Measurements from ENCODE around the gene MYOM1. TPM values are rescaled to one million over a fixed set of nuclear protein-coding genes. Genes with fewer than 3 reads are reported as not detected.
"Not testable (repeated sequence)": the region's sequence is repeated elsewhere in the genome, so short reads cannot be mapped to it uniquely, and the experiment has no call there.

The MYOM1 gene
- polyA plus RNA-seq, 3 donors = 6.9 to 7.8 (median 7.4) TPM

GRCh38 chr18:3062798-3063680, 156.7 kb downstream of the MYOM1 start:
- DNase-seq (ENCODE audit: low read depth in 3 of 3, low spot score in 2 of 3) = no peak

GRCh38 chr18:3061581-3062312, 158.0 kb downstream of the MYOM1 start:
- no peak for DNase-seq (ENCODE audit: low read depth in 3 of 3, low spot score in 2 of 3)

GRCh38 chr18:3060667-3061580, 158.8 kb downstream of the MYOM1 start:
- no peak for DNase-seq (ENCODE audit: low read depth in 3 of 3, low spot score in 2 of 3)

- DNase-seq (ENCODE audit: low read depth in 3 of 3, low spot score in 2 of 3) = no peak
These were observed 160.5 kb downstream of the MYOM1 start for GRCh38 chr18:3059272-3059671.

- no peak for DNase-seq (ENCODE audit: low read depth in 3 of 3, low spot score in 2 of 3)
These were observed 161.2 kb downstream of the MYOM1 start for GRCh38 chr18:3058328-3059191.

- no peak for DNase-seq (ENCODE audit: low read depth in 3 of 3, low spot score in 2 of 3)
These were observed 162.2 kb downstream of the MYOM1 start for GRCh38 chr18:3057526-3057925.

GRCh38 chr18:3056311-3056710, 163.5 kb downstream of the MYOM1 start:
- no peak for DNase-seq (ENCODE audit: low read depth in 3 of 3, low spot score in 2 of 3)

- no peak for DNase-seq (ENCODE audit: low read depth in 3 of 3, low spot score in 2 of 3)
These were observed 164.0 kb downstream of the MYOM1 start for GRCh38 chr18:3055816-3056215.

GRCh38 chr18:3055186-3055728, 164.5 kb downstream of the MYOM1 start:
- DNase-seq (ENCODE audit: low read depth in 3 of 3, low spot score in 2 of 3) = no peak

GRCh38 chr18:3054780-3055179, 165.0 kb downstream of the MYOM1 start:
- no peak for DNase-seq (ENCODE audit: low read depth in 3 of 3, low spot score in 2 of 3)

- DNase-seq (ENCODE audit: low read depth in 3 of 3, low spot score in 2 of 3) = no peak
These were observed 165.6 kb downstream of the MYOM1 start for GRCh38 chr18:3054214-3054613.

- DNase-seq (ENCODE audit: low read depth in 3 of 3, low spot score in 2 of 3) = no peak
These were observed 166.7 kb downstream of the MYOM1 start for GRCh38 chr18:3053081-3053480.

GRCh38 chr18:3052411-3052758, 167.4 kb downstream of the MYOM1 start:
- no peak for DNase-seq (ENCODE audit: low read depth in 3 of 3, low spot score in 2 of 3)

GRCh38 chr18:3051718-3052410, 167.9 kb downstream of the MYOM1 start:
- no peak for DNase-seq (ENCODE audit: low read depth in 3 of 3, low spot score in 2 of 3)

- not testable (repeated sequence) for DNase-seq (ENCODE audit: low read depth in 3 of 3, low spot score in 2 of 3)
These were observed 169.8 kb downstream of the MYOM1 start for GRCh38 chr18:3049897-3050454.

GRCh38 chr18:3048820-3049349, 170.9 kb downstream of the MYOM1 start:
- no peak for DNase-seq (ENCODE audit: low read depth in 3 of 3, low spot score in 2 of 3)

GRCh38 chr18:3048121-3048520, 171.6 kb downstream of the MYOM1 start:
- DNase-seq (ENCODE audit: low read depth in 3 of 3, low spot score in 2 of 3) = no peak

- DNase-seq (ENCODE audit: low read depth in 3 of 3, low spot score in 2 of 3) = no peak
These were observed 173.5 kb downstream of the MYOM1 start for GRCh38 chr18:3046216-3046808.

Measured in right renal cortex interstitium (tissue), 3 donors.